K562 (cell line): ENCODE data around the gene SEC22C. TPM values are rescaled to one million over a fixed set of nuclear protein-coding genes. Genes with fewer than 3 reads are reported as not detected.

Experiments
- ATF7 ChIP-seq: fragments of 450-650 bp; IDR thresholded peaks from 2 replicates; pipeline ENCODE4 v1.7.1; 2014; ENCODE audit warnings: mild to moderate bottlenecking, moderate library complexity
- CHCHD3 ChIP-seq: fragments of 250-450 bp; sonication (Bioruptor Pico); IDR thresholded peaks from 2 replicates; pipeline ENCODE4 v2.1.2; 2022; ENCODE audit warnings: mild to moderate bottlenecking
- CREB1 ChIP-seq, 2 experiments: sonication (generic) in 1 of 2; formaldehyde crosslinking in 1 of 2; IDR thresholded peaks; 2 replicates each; pipeline versions ENCODE4 v1.6.1 to v1.8.0; 2012 to 2022; ENCODE audit warnings: inconsistent platforms in 1 of 2, mild to moderate bottlenecking in 1 of 2, missing genetic modification reagents in 1 of 2, moderate library complexity in 1 of 2
- ETS1 ChIP-seq: conservative IDR thresholded peaks from 2 replicates; pipeline ENCODE4 v1.6.1; 2011; ENCODE audit warnings: low read depth, mild to moderate bottlenecking, low read length; ENCODE audit not compliant: control insufficient read depth
- HMG20B ChIP-seq: fragments of 250-450 bp; sonication (Bioruptor Pico); IDR thresholded peaks from 2 replicates; pipeline ENCODE4 v1.5.0; 2021; ENCODE audit warnings: mild to moderate bottlenecking
- NCOA2 ChIP-seq, 2 experiments: fragments of 450-650 bp; IDR thresholded peaks; 2 replicates each; pipeline ENCODE4 v1.6.1; 2018; ENCODE audit warnings: mild to moderate bottlenecking in 2 of 2, moderate library complexity in 1 of 2; ENCODE audit not compliant: partially characterized antibody in 2 of 2
- PTRF ChIP-seq: fragments of 450-650 bp; IDR thresholded peaks from 2 replicates; pipeline ENCODE4 v1.6.1; 2016; ENCODE audit warnings: mild to moderate bottlenecking, missing genetic modification characterization, missing compliant biosample characterization
- PURB ChIP-seq: sonication (generic); formaldehyde crosslinking; IDR thresholded peaks from 2 replicates; pipeline ENCODE4 v1.9.0; 2021; ENCODE audit warnings: low read depth, mild to moderate bottlenecking, missing genetic modification reagents
- PYGO2 ChIP-seq: fragments of 450-650 bp; IDR thresholded peaks from 2 replicates; pipeline ENCODE4 v1.6.1; 2016; ENCODE audit warnings: mild to moderate bottlenecking, missing genetic modification characterization, moderate library complexity, missing compliant biosample characterization
- RREB1 ChIP-seq: fragments of 250-450 bp; sonication (Bioruptor Pico); IDR thresholded peaks from 2 replicates; pipeline ENCODE4 v1.4.0; 2020
- SAP30 ChIP-seq: fragments of 200-600 bp; sonication (generic); IDR thresholded peaks from 2 replicates; pipeline ENCODE4 v1.6.1; 2012; ENCODE audit warnings: borderline replicate concordance, low read depth, mild to moderate bottlenecking, moderate library complexity, low read length, control low read depth, inconsistent platforms; ENCODE audit not compliant: insufficient read depth, poor library complexity, severe bottlenecking
- SLC30A9 ChIP-seq: fragments of 250-450 bp; sonication (Bioruptor Pico); IDR thresholded peaks from 2 replicates; pipeline ENCODE4 v1.8.0; 2022; ENCODE audit warnings: mild to moderate bottlenecking, moderate library complexity
- SRSF9 ChIP-seq: fragments of 200-400 bp; formaldehyde crosslinking; IDR thresholded peaks from 2 replicates; pipeline ENCODE4 v1.6.1; 2017; ENCODE audit warnings: low read depth, low read length, borderline replicate concordance
- TRIM28 ChIP-seq: fragments of 450-650 bp; IDR thresholded peaks from 2 replicates; pipeline ENCODE4 v1.6.1; 2017
- polyA plus RNA-seq, 8 experiments: library from polyadenylated mRNA; depleted of rRNA in 4 of 8; stranded (reverse) in 5 of 8; unstranded in 3 of 8; fragments of >200 nt; fragmentation: Nextera tagmentation in 2 of 8; fragmentation: Illumina TruSeq in 1 of 8; extraction: Ambion mirVana in 2 of 8; extraction: Trizol in 1 of 8; gene quantifications; 2 replicates each; pipeline versions ENCODE4 v1.2.1 to v1.2.3, GENCODE V29; 2011 to 2014; ENCODE audit warnings: inconsistent platforms in 1 of 8, missing spikeins in 1 of 8
- total RNA-seq, 7 experiments: library from RNA; depleted of rRNA in 6 of 7; stranded (reverse); fragments of >200 nt in 6 of 7; fragmentation: Illumina TruSeq in 2 of 7; extraction: Trizol in 2 of 7; gene quantifications; 2 replicates each; pipeline versions ENCODE4 v1.2.1 to v1.2.3, GENCODE V29; 2011 to 2021; ENCODE audit warnings: low replicate concordance in 1 of 7
- TF ChIP-seq, protein P1 (sequence below): fragments of 250-450 bp; sonication (Bioruptor Pico); IDR thresholded peaks from 2 replicates; pipeline ENCODE4 v1.4.0; 2020; ENCODE audit warnings: borderline replicate concordance
- TF ChIP-seq, protein P2 (sequence below), 2 experiments: fragments of 200-800 bp in 1 of 2; sonication (Bioruptor generic) in 1 of 2; sonication (generic) in 1 of 2; formaldehyde crosslinking in 1 of 2; IDR thresholded peaks in 1 of 2; conservative IDR thresholded peaks in 1 of 2; 2 replicates each; pipeline versions ENCODE4 v1.5.0 to v1.6.1; 2016 to 2020; ENCODE audit warnings: missing compliant biosample characterization in 1 of 2, missing genetic modification characterization in 1 of 2, missing genetic modification reagents in 1 of 2

The SEC22C gene
- total and polyA plus RNA-seq, 9 of the 15 experiments (the other 6 are each of a cell fraction or from before 2014, with no cell fraction given): 35.6 to 68.4 (median 50.7) TPM

DNA sequence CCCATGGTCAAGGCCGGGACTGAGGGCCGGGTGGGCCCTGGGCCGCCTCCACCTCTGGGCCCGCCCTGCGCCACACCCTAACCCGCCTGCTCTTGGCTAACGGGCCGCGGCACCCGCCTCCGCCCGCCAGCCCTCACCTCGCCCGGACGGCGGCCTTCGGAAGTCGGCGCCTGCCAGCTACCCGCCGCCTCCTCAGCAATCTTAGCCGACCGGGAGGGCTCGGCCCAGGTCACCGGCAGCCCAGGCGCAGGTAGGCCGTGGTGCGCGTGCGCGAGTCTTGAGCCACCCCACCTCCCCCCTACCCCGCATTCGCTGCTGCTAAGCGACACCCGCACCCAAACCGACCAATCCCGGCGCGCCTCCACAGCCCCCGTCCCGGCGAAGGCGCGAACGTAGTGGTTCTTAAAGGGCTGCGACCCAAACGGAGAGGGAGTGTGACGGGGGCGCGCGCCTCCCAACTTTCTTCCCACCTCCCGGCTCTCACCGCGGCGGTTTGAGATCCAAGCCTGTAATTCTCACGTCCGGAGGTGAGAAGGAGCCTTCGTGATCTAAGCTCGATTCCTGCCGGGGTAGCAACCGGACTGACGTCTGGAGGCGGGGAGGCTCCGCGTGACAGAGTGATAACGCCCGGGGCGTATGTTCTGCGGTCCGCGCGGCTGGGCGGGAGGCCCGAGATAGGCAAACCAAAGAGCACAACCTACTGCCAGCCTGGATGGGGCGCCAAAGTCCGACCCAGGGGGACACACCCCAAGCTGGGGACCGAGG, at the start of gene SEC22C (continued):
- no peak for TF ChIP-seq NCOA2 (IDR thresholded peaks at IDR 0.05; ENCODE audit: partially characterized antibody in 2 of 2)
- peak; percentile 81; the same call in 1 of the 2 replicates for TF ChIP-seq ETS1
- TF ChIP-seq RREB1: peak; percentile 85
- no peak for TF ChIP-seq TRIM28
- TF ChIP-seq CHCHD3 (CRISPR knock-in tag): no peak
- peak; percentile 52 for TF ChIP-seq SAP30
- TF ChIP-seq, protein P1, sequence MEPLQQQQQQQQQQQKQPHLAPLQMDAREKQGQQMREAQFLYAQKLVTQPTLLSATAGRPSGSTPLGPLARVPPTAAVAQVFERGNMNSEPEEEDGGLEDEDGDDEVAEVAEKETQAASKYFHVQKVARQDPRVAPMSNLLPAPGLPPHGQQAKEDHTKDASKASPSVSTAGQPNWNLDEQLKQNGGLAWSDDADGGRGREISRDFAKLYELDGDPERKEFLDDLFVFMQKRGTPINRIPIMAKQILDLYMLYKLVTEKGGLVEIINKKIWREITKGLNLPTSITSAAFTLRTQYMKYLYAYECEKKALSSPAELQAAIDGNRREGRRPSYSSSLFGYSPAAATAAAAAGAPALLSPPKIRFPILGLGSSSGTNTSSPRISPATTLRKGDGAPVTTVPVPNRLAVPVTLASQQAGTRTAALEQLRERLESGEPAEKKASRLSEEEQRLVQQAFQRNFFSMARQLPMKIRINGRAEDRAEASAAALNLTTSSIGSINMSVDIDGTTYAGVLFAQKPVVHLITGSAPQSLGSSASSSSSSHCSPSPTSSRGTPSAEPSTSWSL (CRISPR knock-in tag): no peak
- TF ChIP-seq HMG20B (CRISPR knock-in tag): no peak
- TF ChIP-seq, protein P2, sequence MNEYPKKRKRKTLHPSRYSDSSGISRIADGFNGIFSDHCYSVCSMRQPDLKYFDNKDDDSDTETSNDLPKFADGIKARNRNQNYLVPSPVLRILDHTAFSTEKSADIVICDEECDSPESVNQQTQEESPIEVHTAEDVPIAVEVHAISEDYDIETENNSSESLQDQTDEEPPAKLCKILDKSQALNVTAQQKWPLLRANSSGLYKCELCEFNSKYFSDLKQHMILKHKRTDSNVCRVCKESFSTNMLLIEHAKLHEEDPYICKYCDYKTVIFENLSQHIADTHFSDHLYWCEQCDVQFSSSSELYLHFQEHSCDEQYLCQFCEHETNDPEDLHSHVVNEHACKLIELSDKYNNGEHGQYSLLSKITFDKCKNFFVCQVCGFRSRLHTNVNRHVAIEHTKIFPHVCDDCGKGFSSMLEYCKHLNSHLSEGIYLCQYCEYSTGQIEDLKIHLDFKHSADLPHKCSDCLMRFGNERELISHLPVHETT (CRISPR knock-in tag; conservative IDR thresholded peaks at IDR 0.05 in 1 of 2, IDR thresholded peaks at IDR 0.05 in 1 of 2): peak in 1 of 2 experiments; percentile 73; a peak in 2 of 4 replicates
- TF ChIP-seq PTRF (tag): no peak
- no peak for TF ChIP-seq SRSF9
- peak; percentile 73 for TF ChIP-seq CREB1 (IDR thresholded peaks at IDR 0.05)
- TF ChIP-seq CREB1 (CRISPR knock-in tag; IDR thresholded peaks at IDR 0.05): peak; percentile 75; the same call in 1 of the 2 replicates
- TF ChIP-seq ATF7: peak; percentile 90
- TF ChIP-seq PURB (CRISPR knock-in tag): no peak
- TF ChIP-seq PYGO2: no peak
- TF ChIP-seq SLC30A9 (CRISPR knock-in tag): no peak
